ENCODE measurements around the gene BBX. TPM values are rescaled to one million over a fixed set of nuclear protein-coding genes. Genes with fewer than 3 reads are reported as not detected.
A peak's percentile ranks its signal among the peaks of the same experiment; 100 is the strongest.

BBX gene
- total RNA-seq, 1 donor from 2014 or later, result 56.0 TPM

DNA sequence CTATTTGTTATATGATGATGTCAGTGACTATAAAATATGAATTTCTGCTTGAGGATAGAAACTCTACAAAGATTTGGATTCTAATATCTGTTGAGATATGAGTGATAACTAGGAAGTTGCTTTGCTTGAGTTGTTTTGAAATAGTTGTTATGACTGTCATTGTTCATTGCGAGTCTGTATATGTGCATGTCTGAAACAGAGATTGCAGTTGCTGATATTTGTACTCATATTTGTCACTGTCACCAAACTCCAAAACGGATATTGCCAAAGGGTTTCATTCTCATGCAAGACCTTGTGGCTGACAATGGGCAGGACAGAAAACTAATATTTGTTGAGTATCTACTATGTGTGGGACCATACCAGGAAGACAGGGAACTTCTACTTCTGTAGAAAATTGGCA, 327.9 kb downstream of the BBX start:
- DNase-seq, result no peak

DNA sequence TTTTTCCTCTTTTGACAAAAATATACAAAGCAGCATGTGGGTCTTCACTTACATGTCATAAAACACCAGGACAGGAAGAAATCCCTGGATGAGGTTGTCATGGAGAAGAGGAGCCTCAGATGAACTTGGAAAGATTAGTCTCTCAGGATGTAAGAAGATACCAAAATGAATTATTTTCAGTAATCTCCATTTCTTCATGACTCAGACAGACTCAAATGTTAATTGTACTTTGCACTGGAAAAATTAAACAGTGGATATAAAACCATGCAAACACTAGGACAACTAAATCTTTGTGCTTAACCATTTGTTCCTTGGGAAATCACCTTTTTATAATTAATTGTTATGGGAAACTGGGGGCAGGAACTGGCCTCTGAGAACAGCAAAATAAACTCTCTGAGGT, 331.1 kb downstream of the BBX start:
- no peak for DNase-seq

DNA sequence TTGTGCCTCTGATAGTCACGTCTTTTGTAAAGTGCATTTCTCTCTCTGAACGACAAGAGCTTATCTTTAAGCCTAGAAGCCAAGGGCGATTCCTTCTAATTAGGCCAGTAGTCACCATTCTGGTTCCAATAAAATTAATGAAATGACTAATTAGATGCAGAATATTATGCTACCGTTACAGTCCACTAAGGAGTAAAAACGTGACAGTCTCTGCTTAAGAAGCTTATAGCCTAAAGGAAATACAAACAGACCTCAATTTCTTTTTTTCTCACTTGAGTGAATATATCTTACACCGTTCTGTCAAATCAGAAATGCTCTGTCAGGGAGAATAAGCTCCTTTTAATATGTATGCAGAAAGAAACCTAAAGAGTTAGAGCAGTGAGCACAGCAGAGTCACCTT, 332.0 kb downstream of the BBX start:
- no peak for DNase-seq

DNA sequence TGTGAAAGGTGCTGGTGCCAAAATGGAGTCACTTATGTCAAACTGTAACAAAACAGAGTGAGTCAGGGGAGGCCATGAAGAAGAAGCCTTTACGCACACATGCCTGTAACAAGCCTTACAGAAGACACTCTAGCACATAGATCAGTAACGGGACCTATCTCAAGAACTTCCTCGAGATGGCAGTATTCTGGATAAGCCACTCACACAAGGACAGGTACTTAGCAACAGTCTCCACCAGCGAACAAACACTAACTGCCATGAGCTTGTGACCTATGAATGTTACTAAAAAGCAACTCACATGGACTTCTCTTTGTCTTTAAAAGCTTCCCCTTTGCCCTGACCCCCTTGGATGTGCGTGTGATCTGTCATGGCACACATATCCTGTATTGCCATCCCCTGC, 332.9 kb downstream of the BBX start:
- peak; percentile 59 for DNase-seq

DNA sequence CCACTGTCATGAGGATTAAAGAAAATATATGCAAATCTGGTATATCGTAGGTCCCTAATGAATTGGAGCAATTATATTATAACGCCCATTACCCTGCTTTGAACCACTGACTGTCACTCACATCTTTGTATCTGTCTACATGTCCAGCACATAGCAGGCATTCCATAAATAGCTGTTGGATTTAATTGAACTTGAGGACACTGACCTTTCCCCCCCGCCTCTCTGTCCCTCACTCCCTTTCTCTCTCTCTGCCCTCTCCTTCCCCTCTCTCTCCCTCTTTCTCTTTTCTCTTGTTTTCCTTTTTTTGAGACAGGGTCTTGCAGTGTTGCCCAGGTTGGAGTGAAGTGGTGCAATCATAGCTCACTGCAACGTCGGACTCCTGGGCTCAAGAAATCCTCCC, 335.1 kb downstream of the BBX start:
- DNase-seq, result no peak

DNA sequence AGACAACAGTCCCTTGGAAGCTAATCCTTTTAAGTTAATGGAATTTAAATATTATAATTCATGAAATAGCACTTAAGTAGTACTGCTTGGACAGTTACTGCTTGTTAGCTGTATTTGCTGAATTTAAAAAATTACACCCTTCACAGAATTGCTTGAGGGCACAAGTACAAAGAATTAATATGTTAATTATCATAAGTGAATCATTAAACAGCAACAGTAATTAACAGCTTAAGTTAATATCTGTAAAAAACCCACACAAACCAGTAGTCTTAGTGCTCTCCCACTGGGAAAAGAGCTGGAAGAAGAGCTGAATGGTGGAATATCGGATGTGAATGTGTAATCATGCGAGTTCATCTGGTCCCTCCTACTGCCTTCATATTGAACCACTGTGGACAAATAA, 336.1 kb downstream of the BBX start:
- no peak for DNase-seq

Other genes starting within 250 kb of the BBX start
- gene CCDC54, start 145.5 kb upstream of the BBX start, total RNA-seq, result not detected in 2 replicates

All from dermis blood vessel endothelial cell (primary cell).